Right cardiac atrium (tissue), 5 donors: Measurements from ENCODE around the gene SLC6A7. TPM values are rescaled to one million over a fixed set of nuclear protein-coding genes. Genes with fewer than 3 reads are reported as not detected.

Source experiments
- ATAC-seq, 2 donors: fragments of 200-7000 bp; cut with Tn5 transposase; one replicate each; pipeline versions ENCODE4 v1.8.0 to v1.9.1; 2020; ENCODE audit warnings: moderate library complexity in 2 of 2, mild to moderate bottlenecking in 1 of 2
- DNase-seq, 3 donors: peaks; one replicate each; pipeline ENCODE4 v3.0.0-alpha.2; 2020
- H3K27ac ChIP-seq: one replicate; pipeline ENCODE4 v1.5.1; 2013; ENCODE audit warnings: mild to moderate bottlenecking, low read length, control low read depth, moderate library complexity
- H3K27me3 ChIP-seq: one replicate; pipeline ENCODE4 v1.6.1; 2013; ENCODE audit not compliant: control insufficient read depth, insufficient read depth
- H3K4me1 ChIP-seq: one replicate; pipeline ENCODE4 v1.6.1; 2013; ENCODE audit warnings: low read length; ENCODE audit not compliant: control insufficient read depth, insufficient read depth
- H3K4me3 ChIP-seq: one replicate; pipeline ENCODE4 v1.5.1; 2013; ENCODE audit warnings: low read length, control low read depth
- H3K9me3 ChIP-seq: one replicate; pipeline ENCODE4 v1.6.1; 2013; ENCODE audit warnings: low read length; ENCODE audit not compliant: control insufficient read depth
- WGBS: extraction: QIAGEN DNeasy Blood & Tissue Kit; methylation state at CpG from one replicate; pipeline ENCODE4 v1.1.7; 2013; 5-methylcytosine and 5-hydroxymethylcytosine counted together
- intact Hi-C, 4 donors: fragments of 100-400 bp; cut with DNase I; formaldehyde crosslinking; loops; one replicate each; pipeline versions ENCODE4 v1.11.0 to v1.14.0; 2022 to 2023
- polyA plus RNA-seq: library from polyadenylated mRNA; stranded (reverse); fragments of 200-250 nt; gene quantifications from one replicate; pipeline ENCODE4 v1.2.3, GENCODE V29; 2013
- total RNA-seq, 4 donors: library from RNA; stranded (reverse); fragmentation: NEBNext Ultra II Directional; extraction: Animal tissue kit (Norgen Biotek cat#: 25700); gene quantifications; one replicate each; pipeline ENCODE4 v1.2.1, GENCODE V29; 2021
- donor health status: healthy with polysubstance abuse.
- donor health status: DM: no; HTN: yes; CAD: no.
- donor health status: DM: no; HTN: no; CAD: no.
- donor health status: DM: no; HTN: yes; CAD: no; lungs with severe emphysema.
- donor health status: DM: yes; HTN: yes; CAD: no.

SLC6A7 gene
- total and polyA plus RNA-seq, 5 donors: not detected

- no peak overlapping the region for H3K4me3 ChIP-seq
- peak overlapping the region; percentile 53 for H3K27ac ChIP-seq
- DNase-seq: peak; percentile 46 to 77 (median 69)
- intact Hi-C loops: loop anchor here in 3 of 4 donors (5.0 to 10.0 kb wide), 2 partner anchors 50 to 53 kb away; no protein-coding TSS in a partner anchor
- peaks cover 7% of the 10 kb centered on the region for H3K4me1 ChIP-seq
- no peaks in the 10 kb centered on the region for H3K27me3 ChIP-seq
- no peaks in the 10 kb centered on the region for H3K9me3 ChIP-seq
- no peak for ATAC-seq
- 48% methylated on average over 6 of the region's 6 CpGs for WGBS
Measured at GRCh38 chr5:150164211-150164980, 25.5 kb upstream of the SLC6A7 start.

GRCh38 chr5:150166037-150166649 is 23.7 kb upstream of the SLC6A7 start:
- H3K4me1 ChIP-seq: peaks cover 7% of the 10 kb centered on the region
- DNase-seq (peak in 1 of 3 donors; percentile 63), ATAC-seq (no peak)
- H3K9me3 ChIP-seq: no peaks in the 10 kb centered on the region
- intact Hi-C loops: loop anchor here in 1 of 4 donors (10.0 kb wide), 1 partner anchor 49 kb away; no protein-coding TSS in a partner anchor
- WGBS: 81% methylated on average over 27 of the region's 27 CpGs
- H3K27ac ChIP-seq: no peak overlapping the region
- H3K27me3 ChIP-seq: no peaks in the 10 kb centered on the region
- H3K4me3 ChIP-seq: no peak overlapping the region

- Histone ChIP-seq H3K27ac (no peak within 1 kb of the TSS), H3K4me3 (no peak within 1 kb of the TSS), H3K27me3 (no peaks in the 10 kb centered on the region), H3K4me1 (peaks cover 7% of the 10 kb centered on the region), H3K9me3 (no peaks in the 10 kb centered on the region)
- 56% methylated on average over 93 of the region's 93 CpGs for WGBS
- intact Hi-C loops: loop anchor here in 1 of 4 donors (10.0 kb wide), 1 partner anchor 48 kb away; no protein-coding TSS in a partner anchor
- ATAC-seq: no peak
- DNase-seq: peak in 2 of 3 donors; percentile 51 to 56
Measured at GRCh38 chr5:150166650-150167511, 23.0 kb upstream of the SLC6A7 start, which contains the start of gene CDX1. TSS of gene CDX1 (plus strand) at chr5:150166778. CDS start at chr5:150166877, 99 bp downstream.

- Histone ChIP-seq H3K9me3 (no peaks in the 10 kb centered on the region), H3K27ac (no peak overlapping the region), H3K27me3 (no peaks in the 10 kb centered on the region), H3K4me1 (peaks cover 7% of the 10 kb centered on the region), H3K4me3 (no peak overlapping the region)
- ATAC-seq (no peak), DNase-seq (peak in 2 of 3 donors; percentile 36 to 39)
- WGBS: 82% methylated on average over 15 of the region's 15 CpGs
- intact Hi-C loops: loop anchor here in 1 of 4 donors (10.0 kb wide), 1 partner anchor 47 kb away; no protein-coding TSS in a partner anchor
Measured at GRCh38 chr5:150167512-150167850, 22.4 kb upstream of the SLC6A7 start.

- Histone ChIP-seq H3K9me3 (no peaks in the 10 kb centered on the region), H3K27me3 (no peaks in the 10 kb centered on the region), H3K4me1 (peaks cover 7% of the 10 kb centered on the region), H3K27ac (no peak overlapping the region), H3K4me3 (no peak overlapping the region)
- 90% methylated on average over 14 of the region's 14 CpGs for WGBS
- no peak for ATAC-seq
- peak in 1 of 3 donors; percentile 43 for DNase-seq
- intact Hi-C loops: loop anchor here in 1 of 4 donors (10.0 kb wide), 1 partner anchor 47 kb away; no protein-coding TSS in a partner anchor
Measured at GRCh38 chr5:150167908-150168307, 22.0 kb upstream of the SLC6A7 start.

GRCh38 chr5:150168864-150169263 is 21.0 kb upstream of the SLC6A7 start:
- 41% methylated on average over 3 of the region's 3 CpGs for WGBS
- Histone ChIP-seq H3K4me3 (no peak overlapping the region), H3K9me3 (no peaks in the 10 kb centered on the region), H3K27ac (no peak overlapping the region), H3K4me1 (peaks cover under 1% of the 10 kb centered on the region), H3K27me3 (no peaks in the 10 kb centered on the region)
- intact Hi-C loops: loop anchor here in 1 of 4 donors (10.0 kb wide), 1 partner anchor 46 kb away; no protein-coding TSS in a partner anchor
- ATAC-seq (peak in 1 of 2 donors; percentile 60), DNase-seq (peak in 1 of 3 donors; percentile 9)

GRCh38 chr5:150172145-150172544 is 17.7 kb upstream of the SLC6A7 start:
- Histone ChIP-seq H3K9me3 (no peaks in the 10 kb centered on the region), H3K27ac (no peak overlapping the region), H3K4me3 (no peak overlapping the region), H3K4me1 (no peaks in the 10 kb centered on the region), H3K27me3 (no peaks in the 10 kb centered on the region)
- intact Hi-C loops: no loop called here
- WGBS: 49% methylated on average over 1 of the region's 1 CpG
- ATAC-seq (no peak), DNase-seq (no peak)

GRCh38 chr5:150172556-150172955 is 17.3 kb upstream of the SLC6A7 start:
- Histone ChIP-seq H3K4me1 (no peaks in the 10 kb centered on the region), H3K4me3 (no peak overlapping the region), H3K27ac (no peak overlapping the region), H3K9me3 (no peaks in the 10 kb centered on the region), H3K27me3 (no peaks in the 10 kb centered on the region)
- 72% methylated on average over 4 of the region's 4 CpGs for WGBS
- ATAC-seq: no peak
- no peak for DNase-seq
- intact Hi-C loops: no loop called here

- ATAC-seq: no peak
- no peaks in the 10 kb centered on the region for H3K4me1 ChIP-seq
- WGBS: 87% methylated on average over 3 of the region's 3 CpGs
- H3K27me3 ChIP-seq: no peaks in the 10 kb centered on the region
- peak in 1 of 3 donors; percentile 1 for DNase-seq
- H3K9me3 ChIP-seq: no peaks in the 10 kb centered on the region
- intact Hi-C loops: no loop called here
- no peak overlapping the region for H3K27ac ChIP-seq
- no peak overlapping the region for H3K4me3 ChIP-seq
Measured at GRCh38 chr5:150173161-150173560, 16.7 kb upstream of the SLC6A7 start.

- intact Hi-C loops: no loop called here
- Histone ChIP-seq H3K27ac (no peak overlapping the region), H3K9me3 (no peaks in the 10 kb centered on the region), H3K4me3 (no peak overlapping the region), H3K4me1 (no peaks in the 10 kb centered on the region), H3K27me3 (no peaks in the 10 kb centered on the region)
- 84% methylated on average over 6 of the region's 6 CpGs for WGBS
- ATAC-seq (no peak), DNase-seq (peak in 1 of 3 donors; percentile 14)
Measured at GRCh38 chr5:150174285-150174684, 15.6 kb upstream of the SLC6A7 start.
